Natural killer cell (primary cell): Measurements from ENCODE around the gene TNPO2. TPM values are rescaled to one million over a fixed set of nuclear protein-coding genes. Genes with fewer than 3 reads are reported as not detected.
A peak's percentile ranks its signal among the peaks of the same experiment; 100 is the strongest.

Experiments used
- ATAC-seq, 3 donors: fragments of 150-1000 bp in 2 of 3; fragments of 200-7000 bp in 1 of 3; cut with Tn5 transposase; 1 replicate in 1 of 3; 2 replicates in 2 of 3; pipeline ENCODE4 v1.10.0; 2021; ENCODE audit warnings: mild to moderate bottlenecking in 2 of 3, moderate library complexity in 2 of 3
- DNase-seq, 2 donors: peaks; one replicate each; pipeline versions ENCODE4 v3.0.0 to v3.0.0-alpha.2; 2013 to 2021; ENCODE audit warnings: mixed read lengths in 1 of 2
- H3K27ac ChIP-seq: one replicate; pipeline ENCODE4 v1.5.1; 2013; ENCODE audit warnings: mild to moderate bottlenecking, low read length
- H3K27me3 ChIP-seq: one replicate; pipeline ENCODE4 v1.6.1; 2013; ENCODE audit warnings: low read length; ENCODE audit not compliant: control insufficient read depth, insufficient read depth
- H3K36me3 ChIP-seq: one replicate; pipeline ENCODE4 v1.6.1; 2013; ENCODE audit warnings: low read length; ENCODE audit not compliant: control insufficient read depth, insufficient read depth
- H3K4me1 ChIP-seq: one replicate; pipeline ENCODE4 v1.6.1; 2013; ENCODE audit warnings: low read length; ENCODE audit not compliant: control insufficient read depth, insufficient read depth
- H3K4me3 ChIP-seq: one replicate; pipeline ENCODE4 v1.5.1; 2013; ENCODE audit warnings: low read length
- H3K9me3 ChIP-seq: one replicate; pipeline ENCODE4 v1.6.1; 2013; ENCODE audit warnings: low read length; ENCODE audit not compliant: control insufficient read depth, insufficient read depth
- H3K27ac Mint-ChIP-seq, 2 donors: one replicate each; pipeline ENCODE4 v1.8.0; 2022; ENCODE audit warnings: mild to moderate bottlenecking in 2 of 2, mixed read lengths in 2 of 2, moderate library complexity in 1 of 2
- H3K27me3 Mint-ChIP-seq, 2 donors: one replicate each; pipeline ENCODE4 v1.8.0; 2022; ENCODE audit warnings: low read depth in 2 of 2, mixed read lengths in 2 of 2
- H3K36me3 Mint-ChIP-seq: one replicate; pipeline ENCODE4 v1.8.0; 2022; ENCODE audit warnings: mixed read lengths
- H3K4me1 Mint-ChIP-seq, 2 donors: one replicate each; pipeline ENCODE4 v1.8.0; 2022; ENCODE audit warnings: mixed read lengths in 2 of 2
- H3K4me3 Mint-ChIP-seq: one replicate; pipeline ENCODE4 v1.8.0; 2022; ENCODE audit warnings: mild to moderate bottlenecking, moderate library complexity, mixed read lengths
- H3K9me3 Mint-ChIP-seq, 2 donors: one replicate each; pipeline ENCODE4 v1.8.0; 2022; ENCODE audit warnings: mixed read lengths in 2 of 2
- WGBS: methylation state at CpG from one replicate; pipeline ENCODE4 v1.1.7; 2013; ENCODE audit warnings: missing lambda C conversion rate; ENCODE audit not compliant: insufficient coverage; 5-methylcytosine and 5-hydroxymethylcytosine counted together
- intact Hi-C: fragments of 100-400 bp; cut with micrococcal nuclease; formaldehyde crosslinking; loops from one replicate; pipeline ENCODE4 v1.14.2; 2022
- total RNA-seq, 4 donors: library from RNA; stranded (reverse); fragments of 120-200 nt in 1 of 4; gene quantifications; one replicate each; pipeline versions ENCODE4 v1.2.3 to v1.2.4, GENCODE V29; 2013 to 2022
- TF ChIP-seq, protein P1 (sequence below): fragments of 200-600 bp; IDR thresholded peaks from one replicate; pipeline ENCODE4 v1.8.0; 2022; ENCODE audit warnings: antibody characterized with exemption

The TNPO2 gene
- total RNA-seq, 3 donors from 2014 or later (not counting 1 experiment from before 2014, with no cell fraction given) = 56.8 to 66.6 (median 58.2) TPM

DNA sequence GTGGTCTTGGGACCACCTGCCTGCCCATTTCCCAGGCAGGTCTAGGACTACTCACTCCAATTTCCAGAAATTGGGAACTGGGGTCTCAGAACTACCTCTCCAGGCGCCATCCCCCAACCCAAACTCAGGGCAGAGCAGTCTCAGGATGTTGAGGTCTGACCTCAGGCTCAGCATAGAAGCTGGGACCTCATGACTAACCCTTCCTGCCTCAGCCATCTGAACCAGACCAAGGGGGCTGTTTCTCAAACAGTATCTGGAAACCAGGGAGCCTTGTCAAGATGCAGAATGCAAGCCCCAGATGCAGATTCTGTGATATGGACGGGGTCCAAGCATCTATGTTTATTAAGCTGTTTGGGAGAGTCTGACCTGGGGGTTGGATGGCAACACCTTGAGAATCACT lies 28.6 kb downstream of the TNPO2 start:
- peaks cover 19% of the 10 kb centered on the region for H3K4me1 ChIP-seq
- no peaks in the 10 kb centered on the region for H3K27me3 Mint-ChIP-seq
- no peak overlapping the region for H3K4me3 ChIP-seq
- no peak for DNase-seq
- no peaks in the 10 kb centered on the region for H3K27me3 ChIP-seq
- H3K9me3 Mint-ChIP-seq = no peaks in the 10 kb centered on the region
- H3K27ac Mint-ChIP-seq = no peak overlapping the region
- ATAC-seq = no peak
- TF ChIP-seq, protein P1, sequence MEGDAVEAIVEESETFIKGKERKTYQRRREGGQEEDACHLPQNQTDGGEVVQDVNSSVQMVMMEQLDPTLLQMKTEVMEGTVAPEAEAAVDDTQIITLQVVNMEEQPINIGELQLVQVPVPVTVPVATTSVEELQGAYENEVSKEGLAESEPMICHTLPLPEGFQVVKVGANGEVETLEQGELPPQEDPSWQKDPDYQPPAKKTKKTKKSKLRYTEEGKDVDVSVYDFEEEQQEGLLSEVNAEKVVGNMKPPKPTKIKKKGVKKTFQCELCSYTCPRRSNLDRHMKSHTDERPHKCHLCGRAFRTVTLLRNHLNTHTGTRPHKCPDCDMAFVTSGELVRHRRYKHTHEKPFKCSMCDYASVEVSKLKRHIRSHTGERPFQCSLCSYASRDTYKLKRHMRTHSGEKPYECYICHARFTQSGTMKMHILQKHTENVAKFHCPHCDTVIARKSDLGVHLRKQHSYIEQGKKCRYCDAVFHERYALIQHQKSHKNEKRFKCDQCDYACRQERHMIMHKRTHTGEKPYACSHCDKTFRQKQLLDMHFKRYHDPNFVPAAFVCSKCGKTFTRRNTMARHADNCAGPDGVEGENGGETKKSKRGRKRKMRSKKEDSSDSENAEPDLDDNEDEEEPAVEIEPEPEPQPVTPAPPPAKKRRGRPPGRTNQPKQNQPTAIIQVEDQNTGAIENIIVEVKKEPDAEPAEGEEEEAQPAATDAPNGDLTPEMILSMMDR = no peak
- H3K4me1 Mint-ChIP-seq = peaks cover 0 to 4% of the 10 kb centered on the region in 2 donors
- H3K9me3 ChIP-seq = no peaks in the 10 kb centered on the region
- no peak overlapping the region for H3K27ac ChIP-seq
- intact Hi-C loops = no loop called here
- peak overlapping the region; percentile 35 for H3K4me3 Mint-ChIP-seq
- 79% methylated on average over 2 of the region's 2 CpGs for WGBS
- H3K36me3 Mint-ChIP-seq = no peaks in the 10 kb centered on the region
- no peaks in the 10 kb centered on the region for H3K36me3 ChIP-seq

- intact Hi-C loops = no loop called here
These were observed 29.1 kb downstream of the TNPO2 start for GRCh38 chr19:12694641-12695040.

DNA sequence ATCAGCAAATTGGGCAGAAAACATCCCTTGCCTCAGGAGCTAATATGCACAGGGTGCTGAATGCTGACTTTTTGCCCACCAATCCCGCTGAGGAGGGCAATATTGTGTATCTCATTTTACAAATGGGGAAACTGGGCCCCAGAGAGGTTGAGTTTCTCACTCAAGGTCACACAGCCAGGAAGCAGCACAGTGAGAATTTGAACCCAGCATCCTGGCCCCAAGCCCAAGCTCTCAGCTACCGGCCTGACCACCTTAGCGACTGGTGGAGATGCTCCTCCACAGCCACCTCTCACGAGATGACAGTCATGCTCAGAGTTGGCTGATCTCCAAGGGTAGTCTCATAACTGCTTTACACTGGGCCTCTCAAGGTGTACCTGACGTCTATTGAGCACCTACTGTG lies 30.8 kb downstream of the TNPO2 start:
- Histone ChIP-seq H3K27ac (no peak overlapping the region), H3K27me3 (no peaks in the 10 kb centered on the region), H3K4me1 (peaks cover 19% of the 10 kb centered on the region), H3K4me3 (no peak overlapping the region), H3K36me3 (no peaks in the 10 kb centered on the region), H3K9me3 (no peaks in the 10 kb centered on the region)
- DNase-seq (no peak), ATAC-seq (no peak)
- Mint-ChIP-seq H3K27ac (no peak overlapping the region), H3K4me1 (peaks cover 0 to 4% of the 10 kb centered on the region in 2 donors), H3K9me3 (no peaks in the 10 kb centered on the region), H3K27me3 (no peaks in the 10 kb centered on the region), H3K4me3 (no peak overlapping the region), H3K36me3 (no peaks in the 10 kb centered on the region)
- TF ChIP-seq, protein P1 = no peak
- intact Hi-C loops = no loop called here
- 94% methylated on average over 5 of the region's 5 CpGs for WGBS

More at GRCh38 chr19:12694641-12695040, 29.1 kb downstream of the TNPO2 start:
- Histone ChIP-seq H3K4me3 (no peak overlapping the region), H3K9me3 (no peaks in the 10 kb centered on the region), H3K27me3 (no peaks in the 10 kb centered on the region), H3K4me1 (peaks cover 19% of the 10 kb centered on the region), H3K36me3 (no peaks in the 10 kb centered on the region), H3K27ac (no peak overlapping the region)
- H3K27me3 Mint-ChIP-seq = no peaks in the 10 kb centered on the region
- no peaks in the 10 kb centered on the region for H3K9me3 Mint-ChIP-seq
- 94% methylated on average over 16 of the region's 16 CpGs for WGBS
- no peak for ATAC-seq
- no peak overlapping the region for H3K4me3 Mint-ChIP-seq
- H3K4me1 Mint-ChIP-seq = peaks cover 0 to 4% of the 10 kb centered on the region in 2 donors
- no peak for DNase-seq
- TF ChIP-seq, protein P1 = no peak
- H3K36me3 Mint-ChIP-seq = no peaks in the 10 kb centered on the region
- no peak overlapping the region for H3K27ac Mint-ChIP-seq

DNA sequence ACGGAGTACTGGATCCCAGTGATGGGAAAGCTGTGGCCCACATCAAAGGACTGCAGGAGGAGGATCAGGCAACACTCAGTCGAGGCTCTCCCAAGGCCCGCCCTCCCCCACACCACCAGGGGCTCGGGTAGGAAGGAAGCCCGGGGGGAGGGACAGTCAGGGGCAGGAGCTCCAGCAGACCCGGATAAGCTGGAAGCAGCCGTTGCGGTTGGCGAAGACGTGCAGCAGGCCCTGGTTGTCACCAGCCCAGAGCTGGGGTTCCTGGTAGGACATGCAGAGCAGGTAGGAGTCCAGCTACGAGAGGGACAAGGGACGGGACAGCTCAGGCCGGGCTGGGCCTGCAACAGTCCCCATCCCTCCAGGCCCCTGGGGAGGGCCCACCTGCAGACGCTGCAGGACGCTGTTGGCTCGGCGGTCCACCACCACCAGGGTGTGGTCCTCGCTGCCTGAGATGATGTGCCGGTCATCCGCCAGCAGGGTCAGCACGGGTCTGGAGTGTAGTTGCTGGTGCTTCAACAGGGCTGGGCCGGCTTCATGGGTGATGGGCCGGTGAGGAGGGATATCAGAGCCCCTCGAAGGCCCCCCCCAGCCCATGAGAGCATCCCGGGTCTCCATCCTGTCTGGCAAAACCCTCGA lies 34.0 kb downstream of the TNPO2 start:
- no peaks in the 10 kb centered on the region for H3K4me1 Mint-ChIP-seq
- TF ChIP-seq, protein P1 = no peak
- no peaks in the 10 kb centered on the region for H3K36me3 Mint-ChIP-seq
- no peak overlapping the region for H3K4me3 Mint-ChIP-seq
- no peak for ATAC-seq
- Histone ChIP-seq H3K4me1 (no peaks in the 10 kb centered on the region), H3K36me3 (no peaks in the 10 kb centered on the region), H3K4me3 (no peak overlapping the region), H3K27ac (no peak overlapping the region), H3K27me3 (no peaks in the 10 kb centered on the region), H3K9me3 (no peaks in the 10 kb centered on the region)
- no peaks in the 10 kb centered on the region for H3K27me3 Mint-ChIP-seq
- intact Hi-C loops = no loop called here
- 43% methylated on average over 26 of the region's 26 CpGs for WGBS
- H3K9me3 Mint-ChIP-seq = no peaks in the 10 kb centered on the region
- no peak overlapping the region for H3K27ac Mint-ChIP-seq
- DNase-seq = no peak
